GM18873 (cell line): ENCODE measurements around the gene SNRPN.
"Not testable (repeated sequence)": the region's sequence is repeated elsewhere in the genome, so short reads cannot be mapped to it uniquely, and the experiment has no call there.

ENCODE experiments used
- ATAC-seq: cut with Tn5 transposase; IDR thresholded peaks from one replicate; pipeline ENCODE4 v1.9.1; 2021; ENCODE audit warnings: mild to moderate bottlenecking, moderate library complexity, moderate number of reproducible peaks; ENCODE audit not compliant: unreplicated experiment, low FRiP score

The SNRPN gene

DNA sequence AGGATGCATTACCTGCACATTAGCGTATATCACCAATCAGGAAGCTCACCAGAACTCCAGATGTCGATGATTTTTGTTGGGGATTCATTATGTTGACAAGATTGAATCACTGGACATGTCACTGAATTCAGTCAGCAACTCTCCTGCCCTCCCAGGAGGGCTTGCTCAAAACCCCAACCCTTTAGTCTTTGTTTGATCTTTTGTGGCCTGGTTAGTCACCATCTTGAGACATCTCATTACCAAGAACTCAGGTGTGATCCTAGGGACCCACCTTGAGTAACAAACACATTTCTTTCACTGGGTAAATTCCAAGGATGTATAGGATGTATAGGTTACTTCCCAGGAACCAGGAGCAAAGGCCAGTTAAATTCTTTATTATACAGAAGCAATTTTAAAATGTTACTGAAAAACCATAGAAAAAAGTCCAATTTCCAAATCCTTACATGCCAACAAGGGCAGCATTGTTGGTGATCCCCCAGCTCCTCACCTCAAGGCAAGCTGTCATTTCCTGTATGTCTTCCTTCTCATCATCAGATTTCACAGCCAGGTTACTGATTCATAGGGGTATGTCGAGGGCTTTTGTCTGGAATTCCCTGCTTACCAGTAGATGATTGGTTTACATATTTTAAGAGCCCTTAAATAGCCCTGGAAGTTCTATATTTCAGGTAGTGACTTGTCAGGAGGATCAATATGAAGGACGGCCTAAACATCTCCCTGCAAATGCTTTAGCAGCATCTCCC lies 11.7 kb downstream of the SNRPN start:
- ATAC-seq: no peak

DNA sequence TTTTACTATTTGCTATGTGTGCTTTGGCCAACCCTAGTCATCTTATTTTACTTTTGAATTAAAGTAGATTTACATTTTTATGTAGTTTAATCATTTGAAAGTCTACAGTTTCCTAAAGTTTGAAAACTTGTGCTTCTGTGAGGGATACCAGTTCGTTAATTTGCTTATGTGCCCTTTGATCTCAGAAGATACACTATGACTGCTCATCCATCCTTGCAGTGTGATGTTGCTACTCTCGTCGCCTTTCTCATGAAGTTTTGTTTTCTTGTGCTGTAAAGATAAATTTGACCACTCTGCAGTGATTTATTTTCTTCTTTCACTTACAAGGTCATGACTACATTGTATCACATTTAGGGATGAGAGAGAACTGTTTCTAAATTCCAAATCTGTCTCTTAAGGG lies 16.3 kb downstream of the SNRPN start:
- no peak for ATAC-seq

DNA sequence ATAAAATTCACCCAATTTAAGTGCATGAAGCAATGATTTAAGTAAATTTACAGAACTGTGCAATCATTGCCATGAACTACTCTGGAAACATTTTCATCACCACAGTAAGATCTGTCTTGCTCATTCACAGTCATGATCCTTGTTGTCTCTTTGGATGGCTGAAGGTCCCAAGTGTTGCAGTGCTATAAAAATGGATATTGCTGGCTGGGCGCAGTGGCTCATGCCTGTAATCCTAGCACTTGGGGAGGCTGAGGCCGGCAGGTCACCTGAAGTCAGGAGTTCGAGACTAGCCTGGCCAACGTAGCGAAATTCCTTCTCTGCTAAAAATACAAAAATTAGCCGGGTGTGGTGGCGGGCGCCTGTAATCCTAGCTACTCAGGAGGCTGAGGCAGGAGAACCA lies 17.0 kb downstream of the SNRPN start:
- ATAC-seq: no peak

DNA sequence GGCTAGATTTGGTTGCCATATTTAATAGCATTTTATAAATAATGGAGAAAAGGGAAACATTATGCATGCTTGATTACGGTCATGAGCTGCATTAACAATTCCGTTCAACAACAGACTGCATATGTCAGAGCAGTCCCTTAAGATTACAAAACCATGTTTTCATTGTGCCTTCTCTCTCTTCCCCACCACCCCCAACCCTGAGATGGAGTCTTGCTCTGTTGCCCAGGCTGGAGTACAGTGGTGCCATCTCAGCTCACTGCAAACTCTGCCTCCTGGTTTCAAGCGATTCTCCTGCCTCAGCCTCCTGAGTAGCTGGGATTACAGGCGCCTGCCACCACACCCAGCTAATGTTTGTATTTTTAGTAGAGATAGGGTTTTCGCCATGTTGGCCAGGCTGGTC lies 17.9 kb downstream of the SNRPN start:
- not testable (repeated sequence) for ATAC-seq

DNA sequence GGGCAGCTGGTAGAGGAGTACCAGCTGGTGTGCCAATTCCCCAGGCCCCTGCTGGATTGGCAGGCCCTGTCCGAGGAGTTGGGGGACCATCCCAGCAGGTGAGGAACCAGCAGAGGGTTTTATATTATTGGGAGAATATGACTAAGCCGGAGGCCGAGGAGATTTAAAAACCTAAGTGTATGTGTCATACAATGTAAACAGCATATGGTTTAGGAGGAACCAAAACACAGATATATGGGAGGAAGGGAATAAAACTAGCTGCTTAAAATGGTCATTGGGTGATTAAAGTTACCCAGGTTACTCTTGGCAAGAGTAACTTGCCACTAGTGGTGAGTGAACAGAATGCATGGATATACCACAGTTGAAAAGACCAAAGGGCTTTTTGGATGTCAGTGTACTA lies 22.1 kb downstream of the SNRPN start:
- ATAC-seq: no peak

DNA sequence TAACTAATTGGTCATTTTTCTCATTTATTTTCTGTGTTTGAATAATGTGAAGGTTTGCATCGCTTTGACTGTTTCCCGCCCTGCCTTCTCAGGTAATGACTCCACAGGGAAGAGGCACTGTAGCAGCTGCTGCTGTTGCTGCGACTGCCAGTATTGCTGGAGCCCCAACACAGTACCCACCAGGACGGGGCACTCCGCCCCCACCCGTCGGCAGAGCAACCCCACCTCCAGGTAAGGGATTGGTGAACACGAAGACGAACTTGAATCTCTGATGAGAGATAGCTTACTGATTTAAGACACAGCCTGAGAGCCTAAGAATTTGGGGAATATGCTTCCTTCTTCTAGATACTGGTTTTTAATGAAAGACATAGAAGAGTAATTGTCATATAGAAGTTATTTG lies 22.9 kb downstream of the SNRPN start:
- no peak for ATAC-seq

DNA sequence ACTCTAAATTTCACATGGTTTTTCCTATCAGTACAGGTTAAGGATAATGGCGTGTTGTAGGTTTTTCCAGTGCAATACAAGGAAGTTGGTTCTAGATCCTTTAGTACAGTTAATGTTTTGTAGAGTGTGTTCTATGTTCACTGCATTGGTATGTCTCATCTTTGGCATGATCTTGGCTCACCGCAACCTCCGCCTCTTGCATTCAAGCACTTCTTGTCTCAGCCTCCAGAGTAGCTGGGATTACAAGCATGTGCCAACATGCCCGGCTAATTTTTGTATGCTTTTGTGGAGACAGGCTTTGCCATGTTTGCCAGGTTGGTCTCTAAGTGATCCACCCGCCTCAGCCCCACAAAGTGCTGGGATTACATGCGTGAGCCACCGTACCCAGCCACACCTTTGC lies 30.4 kb downstream of the SNRPN start:
- no peak for ATAC-seq

DNA sequence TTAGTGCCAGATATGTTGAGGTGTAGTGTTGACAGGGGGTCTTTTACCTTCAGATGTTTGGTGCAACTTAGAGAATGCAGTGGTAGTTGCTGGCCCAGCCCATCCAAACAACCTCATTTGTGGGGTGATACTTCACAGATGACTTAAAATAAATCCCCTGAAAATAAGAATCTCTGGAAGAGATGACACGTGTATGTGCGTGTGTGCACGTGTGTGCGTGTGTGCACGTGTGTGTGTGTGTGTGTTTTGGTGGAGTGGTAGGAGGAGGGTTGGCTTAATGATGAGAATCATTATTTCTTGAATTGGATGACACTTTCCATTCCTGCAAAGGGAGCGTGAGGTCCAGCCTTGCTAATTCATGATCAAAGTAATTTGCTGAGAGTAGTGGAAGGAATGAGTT lies 31.9 kb downstream of the SNRPN start:
- no peak for ATAC-seq

DNA sequence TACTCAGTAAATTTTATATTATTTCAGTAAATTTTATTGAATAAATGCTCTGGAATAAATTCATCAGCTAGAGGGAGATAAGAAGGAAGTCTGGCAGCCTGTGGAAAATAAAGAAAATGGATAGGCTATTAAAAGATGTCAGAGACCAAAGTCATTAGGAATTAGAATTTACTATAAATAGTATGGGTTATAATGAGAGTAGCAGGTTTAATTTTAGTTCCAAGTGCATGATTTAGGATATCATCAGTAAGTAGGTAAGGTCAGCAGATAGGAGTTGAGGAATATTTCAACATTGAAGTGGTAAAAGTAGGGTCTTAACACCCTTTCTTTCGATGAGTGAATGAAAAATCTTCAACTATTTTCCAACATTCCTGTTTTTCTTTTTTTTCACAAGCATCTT lies 64.6 kb downstream of the SNRPN start:
- no peak for ATAC-seq

DNA sequence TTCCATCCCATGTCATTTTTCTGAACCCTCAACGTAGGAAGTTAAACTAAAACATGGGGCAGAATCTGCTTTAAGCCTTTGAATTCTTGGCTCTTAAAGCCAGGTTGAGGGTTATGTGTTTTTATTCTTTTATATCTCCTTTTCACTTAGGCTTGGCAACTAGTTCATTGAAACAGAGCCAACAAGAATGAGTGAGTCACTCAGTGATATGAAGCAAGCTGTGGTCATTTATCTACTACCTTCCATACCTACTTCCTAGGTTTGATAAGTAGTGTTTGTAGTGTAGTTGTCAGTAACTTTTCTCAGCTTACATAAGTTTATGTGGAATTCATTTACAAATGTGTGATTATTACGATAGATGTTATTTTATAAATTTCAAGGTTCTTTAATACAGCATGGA lies 67.4 kb downstream of the SNRPN start:
- no peak for ATAC-seq
